ENCODE results near the gene PEX11G. TPM values are rescaled to one million over a fixed set of nuclear protein-coding genes. Genes with fewer than 3 reads are reported as not detected.

PEX11G gene
- total RNA-seq, 1 donor from 2014 or later = 3.5 TPM

DNA sequence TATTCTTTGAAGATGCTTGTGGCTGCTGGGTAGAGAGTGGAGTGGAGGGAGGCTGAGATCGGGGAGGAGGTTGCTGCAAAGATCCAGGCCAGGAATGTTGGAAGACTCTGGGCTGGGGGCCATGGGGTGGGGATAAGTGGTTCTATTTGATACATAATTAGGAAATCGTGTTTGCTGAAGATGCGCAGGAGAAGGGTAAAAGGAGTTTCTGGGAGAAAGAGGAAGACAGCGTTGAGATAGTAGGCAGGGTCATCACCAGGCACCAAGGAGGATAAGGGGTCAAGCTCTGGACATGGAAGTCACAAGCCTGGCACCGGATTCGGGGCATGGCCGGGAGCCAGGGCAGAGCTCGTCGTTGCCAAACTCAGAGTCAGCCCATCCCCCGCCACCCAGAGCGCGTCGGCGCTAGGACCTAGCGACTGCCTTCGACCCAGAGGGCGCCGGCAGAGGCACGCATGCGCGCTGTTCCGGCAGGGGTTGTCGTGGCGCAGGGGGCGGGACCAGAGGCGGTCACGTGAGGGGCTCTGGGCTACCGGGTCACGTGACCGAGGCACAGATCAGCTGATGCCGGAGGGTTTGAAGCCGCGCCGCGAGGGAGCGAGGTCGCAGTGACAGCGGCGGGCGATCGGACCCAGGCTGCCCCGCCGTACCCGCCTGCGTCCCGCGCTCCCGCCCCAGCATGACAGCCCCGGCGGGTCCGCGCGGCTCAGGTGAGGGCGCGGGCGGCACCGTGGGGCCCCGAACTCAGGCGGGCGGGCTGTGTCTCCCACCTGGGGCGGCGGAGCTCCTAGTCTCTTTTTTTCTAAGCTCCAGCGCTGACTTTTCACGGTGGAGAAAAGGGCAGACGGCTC lies 33.5 kb upstream of the PEX11G start, which contains the start of gene MCOLN1:
TSS of gene MCOLN1 (plus strand) at position 553 of the 851 bp plus-strand sequence. CDS start at position 680, 127 bp downstream.
- DNase-seq (ENCODE audit: low spot score) = peak; percentile 100

DNA sequence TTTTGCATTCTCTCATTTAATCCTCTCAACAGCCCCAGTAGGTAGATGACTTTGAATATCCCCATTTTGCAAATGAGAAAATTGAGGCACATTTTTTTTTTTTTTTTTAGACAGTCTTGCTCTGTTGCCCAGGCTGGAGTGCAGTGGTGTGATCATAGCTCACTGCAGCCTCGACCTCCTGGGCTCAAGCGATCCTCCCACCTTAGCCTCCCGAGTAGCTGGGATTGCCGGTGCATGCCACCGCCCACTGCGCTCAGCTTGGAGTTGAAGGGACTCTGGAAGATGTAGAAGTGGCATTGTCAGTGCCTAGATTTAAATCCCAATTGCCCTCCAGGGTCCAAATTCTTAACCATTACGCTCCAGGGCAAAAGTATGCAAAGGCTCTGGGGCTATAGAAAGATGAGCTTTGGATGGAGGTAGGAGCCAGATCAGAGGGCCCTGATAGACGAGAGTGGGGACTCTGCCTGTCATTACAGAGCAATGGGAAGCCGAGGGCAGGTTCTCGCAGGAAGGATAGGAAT lies 32.8 kb upstream of the PEX11G start:
- no peak for DNase-seq (ENCODE audit: low spot score)

DNA sequence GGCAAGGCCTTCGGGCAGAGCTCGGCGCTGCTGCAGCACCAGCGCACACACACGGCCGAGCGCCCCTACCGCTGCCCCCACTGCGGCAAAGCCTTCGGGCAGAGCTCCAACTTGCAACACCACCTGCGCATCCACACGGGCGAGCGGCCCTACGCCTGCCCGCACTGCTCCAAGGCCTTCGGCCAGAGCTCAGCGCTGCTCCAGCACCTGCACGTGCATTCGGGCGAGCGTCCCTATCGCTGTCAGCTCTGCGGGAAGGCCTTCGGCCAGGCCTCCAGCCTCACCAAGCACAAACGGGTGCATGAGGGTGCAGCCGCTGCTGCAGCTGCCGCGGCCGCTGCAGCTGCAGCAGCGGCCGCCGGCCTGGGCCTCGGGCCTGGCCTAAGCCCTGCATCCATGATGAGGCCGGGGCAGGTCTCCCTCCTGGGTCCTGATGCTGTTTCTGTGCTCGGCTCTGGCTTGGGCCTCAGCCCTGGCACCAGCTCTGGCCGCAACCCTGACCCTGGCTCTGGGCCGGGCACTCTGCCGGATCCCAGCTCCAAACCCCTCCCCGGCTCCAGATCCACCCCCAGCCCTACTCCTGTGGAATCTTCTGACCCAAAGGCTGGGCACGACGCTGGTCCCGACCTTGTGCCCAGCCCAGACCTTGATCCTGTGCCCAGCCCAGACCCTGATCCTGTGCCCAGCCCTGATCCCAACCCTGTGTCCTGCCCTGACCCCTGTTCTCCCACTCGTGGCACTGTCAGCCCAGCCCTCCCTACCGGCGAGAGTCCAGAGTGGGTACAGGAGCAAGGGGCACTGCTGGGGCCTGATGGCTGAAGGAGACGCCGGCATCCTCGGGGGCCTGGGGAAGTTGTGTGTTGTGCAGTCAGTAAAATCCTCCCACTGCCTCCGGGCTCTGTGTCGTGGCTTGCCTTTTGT lies 31.6 kb upstream of the PEX11G start:
- no peak for DNase-seq (ENCODE audit: low spot score)

DNA sequence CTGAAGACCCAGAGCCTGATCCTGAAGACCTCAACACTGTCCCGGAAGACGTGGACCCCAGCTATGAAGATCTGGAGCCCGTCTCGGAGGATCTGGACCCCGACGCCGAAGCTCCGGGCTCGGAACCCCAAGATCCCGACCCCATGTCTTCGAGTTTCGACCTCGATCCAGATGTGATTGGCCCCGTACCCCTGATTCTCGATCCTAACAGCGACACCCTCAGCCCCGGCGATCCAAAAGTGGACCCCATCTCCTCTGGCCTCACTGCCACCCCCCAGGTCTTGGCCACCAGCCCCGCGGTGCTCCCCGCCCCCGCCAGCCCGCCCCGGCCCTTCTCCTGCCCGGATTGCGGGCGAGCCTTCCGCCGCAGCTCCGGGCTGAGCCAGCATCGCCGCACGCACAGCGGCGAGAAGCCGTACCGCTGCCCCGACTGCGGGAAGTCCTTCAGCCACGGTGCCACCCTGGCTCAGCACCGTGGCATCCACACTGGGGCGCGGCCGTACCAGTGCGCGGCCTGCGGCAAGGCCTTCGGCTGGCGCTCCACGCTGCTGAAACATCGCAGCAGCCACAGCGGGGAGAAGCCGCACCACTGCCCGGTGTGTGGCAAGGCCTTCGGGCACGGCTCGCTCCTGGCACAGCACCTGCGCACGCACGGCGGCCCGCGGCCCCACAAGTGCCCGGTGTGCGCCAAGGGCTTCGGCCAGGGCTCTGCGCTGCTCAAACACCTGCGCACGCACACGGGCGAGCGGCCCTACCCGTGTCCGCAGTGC lies 30.7 kb upstream of the PEX11G start:
- no peak for DNase-seq (ENCODE audit: low spot score)

DNA sequence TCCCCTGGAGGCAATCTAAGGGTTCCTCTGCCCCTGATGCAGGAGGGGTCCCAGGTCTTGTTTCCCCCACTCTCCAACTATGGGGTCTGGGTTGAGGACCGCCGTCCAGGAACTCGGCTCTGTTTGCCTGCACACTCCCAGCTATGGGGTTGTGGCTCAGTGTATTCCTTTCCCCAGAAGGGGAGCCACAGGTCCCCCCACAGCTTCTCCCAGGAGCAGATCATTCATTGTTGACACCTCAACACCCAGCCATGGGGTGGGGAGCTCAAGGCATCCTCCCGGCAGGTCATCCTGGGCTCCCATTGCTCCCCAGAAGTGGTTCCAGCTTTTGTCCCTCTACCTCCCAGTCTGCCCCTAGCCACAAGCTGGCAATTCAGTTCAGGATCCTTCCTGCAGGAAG lies 28.0 kb upstream of the PEX11G start:
- no peak for DNase-seq (ENCODE audit: low spot score)

DNA sequence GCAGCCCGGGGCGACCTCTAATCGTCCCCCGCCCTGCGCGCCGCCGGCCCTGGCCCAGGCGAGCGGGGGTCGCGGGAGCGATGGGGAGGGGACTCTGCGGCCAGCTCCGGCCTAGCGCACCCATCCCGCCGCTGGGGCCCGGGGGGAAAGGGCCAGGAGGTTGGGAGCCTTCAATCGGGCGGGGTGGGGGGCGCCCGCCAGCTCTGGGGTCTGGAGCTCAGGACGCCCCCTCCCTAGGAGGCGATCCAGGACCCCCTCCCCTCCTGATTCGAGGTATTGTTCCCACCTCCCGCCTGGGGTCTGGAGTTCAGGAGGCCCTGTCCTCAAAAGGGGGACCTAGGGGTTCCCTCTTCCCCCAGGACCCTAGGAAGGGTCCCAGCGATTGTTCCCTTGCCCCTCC lies 27.5 kb upstream of the PEX11G start:
- DNase-seq (ENCODE audit: low spot score) = no peak

DNA sequence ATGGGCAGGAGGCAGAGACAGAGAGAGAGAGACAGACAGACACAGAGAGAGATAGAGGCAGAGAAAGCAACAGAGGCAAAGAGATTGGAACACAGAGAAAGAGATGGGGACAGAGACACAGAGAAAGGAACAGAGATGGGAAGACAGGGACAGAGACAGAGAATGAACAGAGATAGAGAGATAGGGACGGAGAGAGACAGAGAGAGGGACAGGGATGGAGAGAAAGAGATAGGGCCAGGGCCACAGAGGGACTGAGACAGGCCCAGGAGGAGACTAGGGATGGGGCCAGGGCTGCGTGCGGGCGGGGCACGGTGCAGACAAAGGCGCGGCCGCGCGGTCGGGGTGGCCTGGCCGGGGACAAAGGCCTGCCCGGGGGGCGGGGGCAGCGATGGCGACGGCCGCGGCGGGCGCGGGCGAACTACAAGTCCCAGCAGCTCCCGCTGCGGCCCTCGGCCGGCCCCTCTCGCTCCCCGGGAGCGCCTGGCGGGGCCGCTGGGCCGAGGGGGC lies 26.9 kb upstream of the PEX11G start, which contains the start of gene ZNF358:
TSS of gene ZNF358 (plus strand) at position 459 of the 507 bp plus-strand sequence. CDS start 3,140 bp downstream, outside the sequence.
- no peak for DNase-seq (ENCODE audit: low spot score)

DNA sequence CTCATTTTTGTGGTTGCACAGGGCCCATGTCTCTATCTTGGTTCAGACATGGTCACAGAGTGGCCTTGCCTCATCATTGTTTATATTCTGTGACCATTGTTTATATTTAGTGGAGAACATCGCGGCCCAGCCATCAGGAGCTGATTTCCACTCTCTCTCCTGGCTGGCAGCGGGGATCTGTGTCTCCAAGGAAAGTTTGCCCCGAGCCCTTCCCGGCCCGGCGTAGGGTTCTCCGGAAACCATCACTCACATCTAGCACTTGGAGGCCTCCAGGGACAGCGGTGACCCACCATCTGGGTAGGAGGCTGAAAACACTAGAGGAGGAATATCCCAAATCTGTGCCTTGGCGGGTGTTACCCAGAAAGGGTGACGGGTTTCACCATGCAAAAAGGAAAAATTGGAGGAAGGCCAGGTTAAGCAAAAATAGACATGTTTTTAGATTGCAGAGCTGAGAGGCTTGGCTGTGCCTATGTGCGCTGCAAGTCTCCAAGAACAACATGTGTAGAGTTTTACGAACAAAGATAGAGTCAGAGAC lies 26.3 kb upstream of the PEX11G start:
- DNase-seq (ENCODE audit: low spot score) = no peak

DNA sequence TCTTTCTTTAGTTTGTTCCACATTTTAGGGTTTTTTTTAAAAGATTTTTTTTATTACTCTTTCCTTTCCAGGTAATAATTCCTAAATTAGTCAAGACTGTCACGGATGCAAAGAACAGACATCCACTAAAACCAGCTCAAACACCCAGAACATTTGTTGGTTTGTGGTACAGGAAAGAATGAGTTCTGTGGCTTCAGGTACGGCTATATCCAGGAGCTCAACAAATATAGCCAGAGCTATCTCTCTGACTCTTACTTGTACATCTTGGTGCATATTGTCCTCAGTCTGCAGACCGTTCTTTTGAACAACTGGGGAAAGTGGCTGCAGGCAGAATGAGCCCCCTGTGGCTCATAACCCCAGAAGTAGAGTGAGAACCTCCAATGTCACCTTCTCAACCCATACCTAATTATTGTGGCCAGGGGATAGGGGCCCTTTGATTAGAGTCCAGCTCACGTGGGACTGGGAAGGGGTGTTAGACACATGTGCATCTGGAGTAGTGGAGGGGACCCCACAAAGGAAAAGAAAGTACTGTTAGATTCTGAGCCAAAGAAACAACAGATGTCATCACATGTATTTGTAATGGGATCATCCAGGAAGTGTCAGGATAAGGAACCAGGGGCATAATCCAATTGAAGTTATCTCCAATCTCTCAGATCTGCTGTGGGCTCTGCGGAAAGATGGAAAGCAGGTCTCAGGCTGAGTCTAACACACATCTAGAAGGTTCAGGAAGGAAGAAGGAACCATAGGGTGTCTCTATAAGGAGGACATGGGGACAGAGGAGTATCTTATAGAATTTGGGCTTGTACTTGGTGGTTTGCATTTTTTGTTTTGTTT lies 25.2 kb upstream of the PEX11G start:
- DNase-seq (ENCODE audit: low spot score) = no peak

DNA sequence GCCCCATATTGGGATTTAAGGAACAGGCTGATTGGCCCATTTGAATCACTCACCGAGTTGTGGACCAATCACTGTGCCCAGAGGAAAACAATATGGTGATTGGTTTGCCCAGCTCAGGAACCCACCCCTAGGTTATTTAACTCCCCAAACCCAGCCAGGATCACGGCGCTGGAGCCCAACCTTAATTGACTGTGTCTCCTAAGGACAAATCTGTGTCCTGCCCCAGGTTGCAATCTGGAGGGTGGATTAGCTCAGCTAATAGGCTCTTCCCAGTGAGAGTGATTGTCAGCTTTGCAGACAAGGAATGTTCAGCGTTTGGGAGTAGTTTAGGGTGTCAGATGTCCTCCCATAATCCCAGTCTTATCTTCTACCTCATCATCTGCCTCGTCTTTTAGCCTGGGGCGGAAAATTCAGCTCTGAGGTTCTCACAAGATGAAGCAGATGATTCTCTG lies 23.6 kb upstream of the PEX11G start:
- no peak for DNase-seq (ENCODE audit: low spot score)

DNA sequence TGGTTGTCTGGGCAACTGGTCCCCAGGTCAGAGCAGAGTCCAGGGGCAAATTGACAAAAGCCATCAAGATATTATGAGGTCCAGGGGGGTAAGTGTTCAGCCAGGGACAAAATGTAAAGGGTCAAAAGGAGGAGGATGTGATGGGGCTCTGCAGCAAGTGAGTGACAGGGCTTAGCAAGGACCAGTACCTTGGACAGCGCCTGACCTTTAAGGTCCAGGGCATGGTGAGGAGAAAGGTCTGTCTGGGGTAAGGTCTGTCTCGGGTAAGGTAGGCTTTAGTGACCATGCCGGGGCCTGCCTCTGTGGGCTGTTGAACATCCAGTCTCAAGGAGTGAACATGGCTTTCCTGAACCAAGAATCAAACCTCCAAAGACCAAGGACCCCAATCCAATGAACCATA lies 20.8 kb upstream of the PEX11G start:
- no peak for DNase-seq (ENCODE audit: low spot score)

DNA sequence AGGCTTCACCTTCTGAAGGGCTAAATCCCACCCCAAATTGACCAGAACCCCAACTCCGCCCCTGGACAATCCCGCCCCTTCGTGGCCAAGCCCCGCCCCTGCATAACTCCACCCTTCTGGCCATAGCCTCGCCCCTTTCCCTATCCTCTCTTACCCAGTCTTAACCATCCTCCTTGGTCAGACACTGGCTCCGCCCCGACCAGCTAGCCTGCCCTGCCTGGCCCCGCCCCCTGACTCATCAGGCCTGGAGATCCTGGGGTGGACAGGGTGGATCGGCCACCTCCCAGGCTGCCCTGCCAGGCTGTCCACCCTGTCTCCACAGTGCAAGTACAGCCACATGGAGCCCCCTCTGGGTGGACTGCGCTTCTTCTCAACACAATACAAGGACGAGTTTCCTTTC lies 19.0 kb upstream of the PEX11G start:
- peak; percentile 94 for DNase-seq (ENCODE audit: low spot score)

DNA sequence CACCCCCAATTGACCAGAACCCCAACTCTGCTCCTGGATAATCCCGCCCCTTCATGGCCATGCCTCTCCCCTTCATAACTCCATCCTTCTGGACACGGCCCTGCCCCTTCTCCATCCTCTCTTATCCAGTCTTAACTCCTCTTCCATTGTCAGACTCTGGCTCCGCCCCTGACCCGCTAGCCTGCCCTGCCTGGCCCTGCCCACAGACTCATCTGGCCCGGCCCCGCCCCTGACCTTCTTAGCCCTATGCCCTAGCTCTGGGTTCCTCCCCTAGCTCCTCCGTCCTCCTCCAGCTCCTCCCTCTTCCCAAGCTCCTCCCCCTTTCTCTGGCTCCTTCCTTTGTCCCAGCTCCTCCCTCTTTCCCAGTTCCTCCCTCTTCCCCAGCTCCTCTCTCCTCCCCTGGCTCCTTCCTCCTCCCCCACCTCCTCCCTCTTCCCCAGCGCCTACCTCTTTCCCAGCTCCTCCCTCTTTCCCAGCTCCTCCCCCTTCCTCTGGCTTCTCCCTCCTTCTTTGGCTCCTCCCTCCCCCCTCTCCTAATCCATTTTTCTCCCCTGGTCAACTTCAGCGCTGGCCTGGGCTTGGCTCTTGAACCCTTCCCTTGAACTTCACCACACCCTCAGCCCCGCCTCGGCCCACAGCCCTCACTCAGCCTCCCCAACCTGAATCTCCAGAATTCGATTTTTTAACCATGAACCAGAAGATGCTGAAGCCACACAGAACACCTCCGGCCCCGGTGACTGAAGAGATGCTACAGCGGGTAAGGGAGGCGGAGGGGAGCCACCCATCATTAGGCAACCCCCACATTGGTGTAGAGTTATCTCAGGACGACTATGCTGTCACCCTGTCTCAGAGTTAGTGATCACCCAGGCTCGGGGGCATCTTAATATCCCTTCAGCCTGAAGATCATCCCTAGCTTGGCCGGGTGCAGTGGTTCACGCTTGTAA lies 17.8 kb upstream of the PEX11G start:
- no peak for DNase-seq (ENCODE audit: low spot score)

DNA sequence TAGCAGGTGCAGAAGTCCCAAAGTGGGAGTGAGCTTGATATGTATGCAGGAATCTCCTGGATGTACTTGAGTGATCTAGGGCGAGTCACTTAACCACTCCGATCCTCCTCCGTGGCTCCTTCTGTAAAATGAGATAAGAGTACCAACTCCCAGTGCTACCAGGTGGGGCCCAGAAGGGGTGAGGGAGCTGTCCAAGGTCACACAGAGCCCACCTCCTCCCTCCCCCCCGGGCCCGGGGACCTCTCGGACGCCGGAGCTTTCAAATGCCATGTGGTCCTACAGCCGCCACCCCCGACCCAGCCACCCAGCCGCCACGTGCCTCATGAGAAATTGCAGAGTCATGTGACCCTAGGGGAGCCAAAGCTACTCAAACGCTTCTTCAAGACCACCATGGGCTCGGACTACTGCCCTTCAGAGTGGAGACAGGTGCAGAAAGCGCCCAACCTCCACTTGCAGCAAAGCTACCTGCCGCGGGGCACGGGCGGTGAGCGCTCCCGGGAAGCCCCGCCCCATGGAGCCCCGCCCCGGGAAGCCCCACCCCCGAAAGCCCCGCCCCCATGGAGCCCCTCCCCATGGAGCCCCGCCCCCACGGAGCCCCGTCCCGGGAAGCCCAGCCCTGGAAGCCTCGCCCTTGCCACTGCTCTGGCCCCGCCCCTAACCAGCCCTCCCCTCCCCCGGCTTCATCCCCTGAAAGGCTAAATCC lies 17.0 kb upstream of the PEX11G start:
- no peak for DNase-seq (ENCODE audit: low spot score)

DNA sequence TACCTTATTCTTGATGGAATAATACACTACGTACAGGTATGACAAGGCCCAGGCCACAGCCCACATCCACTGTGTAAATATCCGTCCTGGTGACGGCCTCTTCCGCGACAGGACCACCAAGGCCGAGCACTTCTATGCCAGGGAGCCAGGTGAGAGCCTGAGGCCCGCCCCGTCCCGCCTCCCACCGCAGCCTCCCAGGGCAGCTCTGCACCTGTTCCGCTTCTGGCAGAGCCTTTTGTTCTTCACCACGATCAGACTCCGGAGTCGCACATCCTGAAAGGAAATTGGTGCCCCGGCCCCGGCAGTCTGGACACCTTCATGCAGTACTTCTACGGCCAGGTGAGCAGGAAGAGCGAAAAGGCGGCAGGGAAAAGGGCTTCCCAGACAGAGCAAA lies 16.4 kb upstream of the PEX11G start:
- no peak for DNase-seq (ENCODE audit: low spot score)

DNA sequence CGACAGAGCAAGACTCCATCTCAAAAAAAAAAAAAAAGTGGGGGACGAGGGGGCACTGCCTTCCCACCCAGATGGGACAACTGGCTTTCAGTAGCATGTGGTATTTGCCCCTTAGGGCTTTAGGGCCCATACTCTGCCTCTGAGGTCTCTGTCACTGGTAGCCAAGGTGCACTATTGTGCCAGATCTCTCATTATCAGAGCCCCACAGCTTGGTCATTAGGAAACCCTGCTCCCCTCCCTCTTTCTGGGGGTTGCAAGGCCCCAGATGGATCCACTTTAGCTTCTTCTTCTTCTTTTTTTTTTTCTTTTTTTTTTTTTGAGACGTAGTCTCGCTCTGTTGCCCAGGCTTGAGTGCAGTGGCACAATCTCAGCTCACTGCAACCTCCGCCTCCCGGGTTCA lies 15.8 kb upstream of the PEX11G start:
- DNase-seq (ENCODE audit: low spot score) = no peak

DNA sequence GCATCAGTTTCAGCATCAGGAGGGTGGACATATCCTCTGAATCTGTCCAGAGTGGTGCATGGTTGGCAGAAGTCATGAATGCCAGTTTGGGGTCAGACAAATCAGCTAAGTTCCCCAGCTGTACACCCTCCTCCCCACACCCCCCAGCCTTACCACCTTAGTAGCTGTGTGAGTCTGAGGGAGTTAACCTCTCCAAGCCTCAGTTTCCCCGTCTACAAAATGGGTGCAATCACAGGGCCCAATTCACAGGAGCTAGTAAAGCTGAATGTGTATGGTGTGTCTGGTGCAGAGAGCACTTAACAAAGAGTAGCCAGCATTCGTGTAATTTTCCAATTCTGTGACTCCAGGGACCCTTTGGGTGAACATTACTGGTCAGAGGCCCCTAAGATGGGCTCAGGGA lies 13.7 kb upstream of the PEX11G start:
- DNase-seq (ENCODE audit: low spot score) = no peak
